Right lobe of liver (tissue), 6 donors: ENCODE data around the gene CAND2. TPM values are rescaled to one million over a fixed set of nuclear protein-coding genes. Genes with fewer than 3 reads are reported as not detected.

Experiments used
- ATAC-seq, 4 donors: fragments of 200-7000 bp; cut with Tn5 transposase; one replicate each; pipeline ENCODE4 v1.9.1; 2020; ENCODE audit warnings: mild to moderate bottlenecking in 4 of 4, moderate library complexity in 4 of 4
- DNase-seq, 3 donors: peaks; one replicate each; pipeline ENCODE4 v3.0.0-alpha.2; 2020
- H3K27ac ChIP-seq, 3 donors: fragments of 200-600 bp; one replicate each; pipeline ENCODE4 v1.8.0; 2022
- H3K27me3 ChIP-seq, 2 donors: fragments of 200-600 bp; one replicate each; pipeline ENCODE4 v1.8.0; 2022
- H3K36me3 ChIP-seq, 4 donors: fragments of 200-600 bp; sonication (generic) in 1 of 4; one replicate each; pipeline versions ENCODE4 v1.5.1 to v1.8.0; 2017 to 2022; ENCODE audit warnings: control low read depth in 1 of 4
- H3K4me1 ChIP-seq, 4 donors: fragments of 200-600 bp; sonication (generic) in 1 of 4; one replicate each; pipeline versions ENCODE4 v1.5.1 to v1.8.0; 2017 to 2022; ENCODE audit warnings: control low read depth in 1 of 4
- H3K4me3 ChIP-seq, 3 donors: fragments of 200-600 bp; one replicate each; pipeline ENCODE4 v1.8.0; 2022
- H3K9me3 ChIP-seq, 4 donors: fragments of 200-600 bp; sonication (generic) in 1 of 4; one replicate each; pipeline versions ENCODE4 v1.5.1 to v1.8.0; 2017 to 2022; ENCODE audit warnings: control low read depth in 1 of 4
- CTCF ChIP-seq, 4 donors: fragments of 200-600 bp in 3 of 4; fragments of 450-650 bp in 1 of 4; IDR thresholded peaks; one replicate each; pipeline versions ENCODE4 v1.5.1 to v1.8.0; 2016 to 2022; ENCODE audit warnings: antibody characterized with exemption in 4 of 4, mild to moderate bottlenecking in 2 of 4
- POLR2A ChIP-seq: fragments of 450-650 bp; IDR thresholded peaks from one replicate; pipeline ENCODE4 v1.6.1; 2017; ENCODE audit warnings: antibody characterized with exemption, mild to moderate bottlenecking
- WGBS: methylation state at CpG from one replicate; pipeline ENCODE4 v1.1.6; 2018; ENCODE audit warnings: low coverage, low lambda C conversion rate; ENCODE audit not compliant: insufficient coverage; ENCODE audit errors: missing lambda C conversion rate; 5-methylcytosine and 5-hydroxymethylcytosine counted together
- intact Hi-C, 2 donors: fragments of 100-400 bp; cut with DNase I; formaldehyde crosslinking; loops; one replicate each; pipeline versions ENCODE4 v1.11.2 to v1.14.1; 2022
- total RNA-seq, 6 experiments: library from RNA; depleted of rRNA in 2 of 6; stranded (reverse); fragments of >200 nt in 2 of 6; fragmentation: NEBNext Ultra II Directional in 3 of 6; extraction: Animal tissue kit (Norgen Biotek cat#: 25700) in 3 of 6; gene quantifications; one replicate each; pipeline versions ENCODE4 v1.1.0 to v1.2.4, GENCODE V29; 2016 to 2023
- donor health status: DM: no; HTN: yes; CAD: no.
- donor health status: DM: no; HTN: no; CAD: no.
- donor health status: DM: no; HTN: no; CAD: no.
- donor health status: DM: no; HTN: yes; CAD: no.
- donor health status: DM: no; HTN: yes; CAD: no.

The CAND2 gene
- total RNA-seq, 6 experiments from 2014 or later = 0.61 to 4.4 (median 0.77) TPM

- intact Hi-C loops = no loop called here
- H3K27me3 ChIP-seq = no peaks in the 10 kb centered on the region
- 59% methylated on average over 2 of the region's 4 CpGs for WGBS
- TF ChIP-seq POLR2A (no peak), CTCF (IDR thresholded peaks at IDR 0.05) (no peak)
- no peak overlapping the region for H3K27ac ChIP-seq
- H3K4me3 ChIP-seq = no peak overlapping the region
- no peaks in the 10 kb centered on the region for H3K9me3 ChIP-seq
- no peak for DNase-seq
- no peaks in the 10 kb centered on the region for H3K4me1 ChIP-seq
- H3K36me3 ChIP-seq = peaks cover 0 to 40% (median 15%) of the 10 kb centered on the region in 4 donors
- no peak for ATAC-seq
Observed at GRCh38 chr3:12830785-12831156, 34.3 kb downstream of the CAND2 start.

GRCh38 chr3:12831301-12831866 is 34.9 kb downstream of the CAND2 start:
- Histone ChIP-seq H3K9me3 (no peaks in the 10 kb centered on the region), H3K27ac (no peak overlapping the region), H3K4me3 (no peak overlapping the region), H3K4me1 (no peaks in the 10 kb centered on the region), H3K27me3 (no peaks in the 10 kb centered on the region), H3K36me3 (peaks cover 5 to 46% (median 20%) of the 10 kb centered on the region in 4 donors)
- 90% methylated on average over 1 of the region's 5 CpGs for WGBS
- intact Hi-C loops = no loop called here
- TF ChIP-seq CTCF (IDR thresholded peaks at IDR 0.05) (no peak), POLR2A (no peak)
- ATAC-seq (peak in 2 of 4 donors; percentile 14 to 15), DNase-seq (no peak)

- no peak for TF ChIP-seq POLR2A
- no peak for TF ChIP-seq CTCF (IDR thresholded peaks at IDR 0.05)
- Histone ChIP-seq H3K4me3 (no peak overlapping the region), H3K27me3 (no peaks in the 10 kb centered on the region), H3K9me3 (no peaks in the 10 kb centered on the region), H3K4me1 (peaks cover 0 to 3% (median 0%) of the 10 kb centered on the region in 4 donors), H3K36me3 (peaks cover 7 to 59% (median 25%) of the 10 kb centered on the region in 4 donors), H3K27ac (no peak overlapping the region)
- intact Hi-C loops = no loop called here
- ATAC-seq (no peak), DNase-seq (no peak)
- 87% methylated on average over 7 of the region's 7 CpGs for WGBS
Observed at GRCh38 chr3:12832350-12833221, 36.1 kb downstream of the CAND2 start.

GRCh38 chr3:12833222-12834161 is 37.0 kb downstream of the CAND2 start:
- DNase-seq = no peak
- H3K9me3 ChIP-seq = no peaks in the 10 kb centered on the region
- peaks cover 7 to 68% (median 30%) of the 10 kb centered on the region in 4 donors for H3K36me3 ChIP-seq
- ATAC-seq = no peak
- no peak overlapping the region for H3K27ac ChIP-seq
- intact Hi-C loops = no loop called here
- no peak for TF ChIP-seq CTCF (IDR thresholded peaks at IDR 0.05)
- TF ChIP-seq POLR2A = no peak
- H3K4me3 ChIP-seq = no peak overlapping the region
- no peaks in the 10 kb centered on the region for H3K27me3 ChIP-seq
- peaks cover 0 to 7% (median 3%) of the 10 kb centered on the region in 4 donors for H3K4me1 ChIP-seq
- 92% methylated on average over 8 of the region's 13 CpGs for WGBS
